Stimulated activated CD8-positive, alpha-beta memory T cell treated with anti-CD3 and anti-CD28 coated beads, Interleukin-12 subunit alpha, Interleukin-12 subunit beta, amount 100 ng/mL, for 4 hours (primary cell): ENCODE results near the gene ARSD.
"Not testable (repeated sequence)": the region's sequence is repeated elsewhere in the genome, so short reads cannot be mapped to it uniquely, and the experiment has no call there.

Source experiments
- DNase-seq: peaks from one replicate; pipeline ENCODE4 v3.0.0-alpha.2; 2020; ENCODE audit warnings: low read depth

ARSD gene

GRCh38 chrX:2890536-2891460 lies 38.3 kb downstream of the ARSD start:
- not testable (repeated sequence) for DNase-seq

- not testable (repeated sequence) for DNase-seq
Observed at GRCh38 chrX:2889706-2890490, 39.2 kb downstream of the ARSD start.

- DNase-seq = no peak
Observed at GRCh38 chrX:2889045-2889605, 40.0 kb downstream of the ARSD start.

GRCh38 chrX:2888309-2888708 lies 40.8 kb downstream of the ARSD start:
- no peak for DNase-seq

GRCh38 chrX:2883770-2884169 lies 45.4 kb downstream of the ARSD start:
- DNase-seq = no peak

- DNase-seq = no peak
Observed at GRCh38 chrX:2879670-2880069, 49.5 kb downstream of the ARSD start.

GRCh38 chrX:2878563-2878962 lies 50.6 kb downstream of the ARSD start:
- DNase-seq = no peak

GRCh38 chrX:2875798-2876399 lies 53.2 kb downstream of the ARSD start:
- DNase-seq = no peak

GRCh38 chrX:2875136-2875481 lies 54.0 kb downstream of the ARSD start:
- DNase-seq = no peak

- no peak for DNase-seq
Observed at GRCh38 chrX:2874222-2875135, 54.7 kb downstream of the ARSD start.

- DNase-seq = no peak
Observed at GRCh38 chrX:2872671-2873277, 56.4 kb downstream of the ARSD start.

- no peak for DNase-seq
Observed at GRCh38 chrX:2871831-2872230, 57.3 kb downstream of the ARSD start.

- DNase-seq = no peak
Observed at GRCh38 chrX:2870650-2871049, 58.5 kb downstream of the ARSD start.

GRCh38 chrX:2867206-2867605 lies 61.9 kb downstream of the ARSD start:
- no peak for DNase-seq

GRCh38 chrX:2863646-2864045 lies 65.5 kb downstream of the ARSD start:
- DNase-seq = no peak

- no peak for DNase-seq
Observed at GRCh38 chrX:2862404-2862803, 66.7 kb downstream of the ARSD start.

GRCh38 chrX:2859197-2859797 lies 69.8 kb downstream of the ARSD start:
- DNase-seq = no peak

GRCh38 chrX:2857566-2857965 lies 71.6 kb downstream of the ARSD start:
- DNase-seq = no peak

GRCh38 chrX:2855761-2856160 lies 73.4 kb downstream of the ARSD start:
- DNase-seq = no peak

- no peak for DNase-seq
Observed at GRCh38 chrX:2854918-2855317, 74.2 kb downstream of the ARSD start.
